Thyroid gland (tissue), 4 donors: ENCODE results near the gene EYA4.
A peak's percentile ranks its signal among the peaks of the same experiment; 100 is the strongest.

Experiments used
- CTCF ChIP-seq, 6 experiments: fragments of 200-600 bp in 3 of 6; fragments of 450-650 bp in 3 of 6; sonication (generic) in 3 of 6; IDR thresholded peaks; one replicate each; pipeline ENCODE4 v1.5.1; 2016 to 2019; ENCODE audit warnings: antibody characterized with exemption in 6 of 6, mild to moderate bottlenecking in 2 of 6, inconsistent platforms in 1 of 6, moderate library complexity in 1 of 6
- POLR2A ChIP-seq, 2 donors: fragments of 450-650 bp; IDR thresholded peaks; one replicate each; pipeline ENCODE4 v1.6.1; 2017; ENCODE audit warnings: antibody characterized with exemption in 2 of 2, mild to moderate bottlenecking in 2 of 2, moderate library complexity in 1 of 2

DNA sequence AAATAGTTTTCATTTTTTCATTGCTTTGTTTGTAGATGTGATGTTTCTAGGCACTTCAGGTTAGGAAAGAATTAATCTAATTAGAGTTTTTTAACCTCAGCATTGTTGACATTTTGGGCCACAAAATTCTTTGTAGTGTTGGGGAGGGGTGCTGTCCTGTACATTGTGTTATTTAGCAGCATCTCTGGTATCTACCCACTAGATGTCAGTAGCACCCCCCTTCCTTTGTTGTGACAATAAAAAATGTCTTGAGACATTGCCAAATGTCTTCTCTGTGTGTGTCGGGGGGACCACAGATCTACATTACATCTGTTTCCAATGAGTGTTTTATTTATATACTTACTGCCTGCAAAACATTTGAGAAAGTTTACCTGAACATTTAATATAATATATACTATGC, 45.6 kb downstream of the EYA4 start:
- TF ChIP-seq CTCF (IDR thresholded peaks at IDR 0.05) (peak in 1 of 6 experiments; percentile 14), POLR2A (IDR thresholded peaks at IDR 0.05) (no peak)
